Measurements from ENCODE around the gene CCNH.

Gene CCNH

GRCh38 chr5:87347841-87348240, 64.9 kb downstream of the CCNH start:
- no peak for DNase-seq (ENCODE audit: insufficient read length, low spot score)
- no peak for FAIRE-seq
- no peak for TF ChIP-seq CTCF (IDR thresholded peaks at IDR 0.05; ENCODE audit: insufficient read depth, missing control alignments)

- no peak for TF ChIP-seq CTCF (IDR thresholded peaks at IDR 0.05; ENCODE audit: insufficient read depth, missing control alignments)
- DNase-seq (ENCODE audit: insufficient read length, low spot score): no peak
- peak; percentile 16 for FAIRE-seq
Observed at GRCh38 chr5:87347272-87347671, 65.5 kb downstream of the CCNH start.
